Peyer's patch (tissue), 4 donors: ENCODE data around the gene SCNN1B.

Source experiments
- POLR2A ChIP-seq, 2 donors: fragments of 450-650 bp; IDR thresholded peaks; one replicate each; pipeline ENCODE4 v1.5.1; 2017; ENCODE audit warnings: antibody characterized with exemption in 2 of 2, mild to moderate bottlenecking in 2 of 2, moderate library complexity in 2 of 2
- TF ChIP-seq, protein P1 (sequence below), 6 experiments: fragments of 450-650 bp in 4 of 6; fragments of 200-600 bp in 2 of 6; sonication (generic) in 1 of 6; IDR thresholded peaks; one replicate each; pipeline ENCODE4 v1.5.1; 2017 to 2019; ENCODE audit warnings: antibody characterized with exemption in 6 of 6, mild to moderate bottlenecking in 3 of 6, moderate library complexity in 1 of 6

DNA sequence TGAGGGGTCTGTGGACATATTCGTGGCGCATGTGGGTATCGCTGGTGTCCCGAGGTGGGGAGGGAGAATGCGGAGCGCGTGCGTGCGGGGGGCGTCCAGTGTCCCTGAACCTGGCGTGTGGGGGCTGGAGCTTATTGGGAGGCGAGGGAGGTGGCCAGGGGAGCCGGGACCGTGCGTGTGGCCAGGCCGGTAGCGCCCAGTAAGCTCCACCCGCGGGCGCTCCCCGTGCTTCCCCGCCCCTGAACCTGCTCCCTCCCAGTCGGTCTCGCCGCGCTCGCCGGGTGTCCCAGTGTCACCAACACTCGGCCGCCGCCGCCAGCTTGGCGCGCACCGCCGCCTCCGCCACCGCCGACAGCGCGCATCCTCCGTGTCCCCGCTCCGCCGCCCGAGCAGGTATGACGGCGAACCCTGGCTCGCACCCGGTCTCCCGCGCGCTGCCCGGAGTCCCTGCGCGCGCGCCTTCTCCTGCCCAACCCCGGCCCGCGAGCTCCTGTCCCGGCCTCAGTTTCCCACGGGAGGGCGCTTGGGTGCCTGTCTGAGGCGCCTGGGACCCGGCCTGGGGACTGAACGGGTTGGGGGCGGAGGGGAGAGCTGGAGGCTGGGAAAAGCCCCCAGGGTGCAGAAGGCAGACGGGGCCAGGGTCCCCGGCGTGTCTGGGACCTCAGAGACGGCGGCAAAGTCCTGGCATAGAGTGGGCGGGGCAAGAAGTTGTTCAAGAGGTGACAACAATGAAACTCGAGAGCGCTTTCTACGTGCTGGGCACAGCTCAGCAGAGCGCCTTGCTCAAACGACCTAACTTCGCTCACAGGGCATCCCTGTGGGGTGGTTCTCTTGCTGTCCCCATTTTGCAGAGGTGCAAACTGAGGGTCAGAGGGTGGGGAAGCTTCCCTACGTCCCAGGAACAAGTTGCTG, at the start of gene SCNN1B:
- TF ChIP-seq, protein P1, sequence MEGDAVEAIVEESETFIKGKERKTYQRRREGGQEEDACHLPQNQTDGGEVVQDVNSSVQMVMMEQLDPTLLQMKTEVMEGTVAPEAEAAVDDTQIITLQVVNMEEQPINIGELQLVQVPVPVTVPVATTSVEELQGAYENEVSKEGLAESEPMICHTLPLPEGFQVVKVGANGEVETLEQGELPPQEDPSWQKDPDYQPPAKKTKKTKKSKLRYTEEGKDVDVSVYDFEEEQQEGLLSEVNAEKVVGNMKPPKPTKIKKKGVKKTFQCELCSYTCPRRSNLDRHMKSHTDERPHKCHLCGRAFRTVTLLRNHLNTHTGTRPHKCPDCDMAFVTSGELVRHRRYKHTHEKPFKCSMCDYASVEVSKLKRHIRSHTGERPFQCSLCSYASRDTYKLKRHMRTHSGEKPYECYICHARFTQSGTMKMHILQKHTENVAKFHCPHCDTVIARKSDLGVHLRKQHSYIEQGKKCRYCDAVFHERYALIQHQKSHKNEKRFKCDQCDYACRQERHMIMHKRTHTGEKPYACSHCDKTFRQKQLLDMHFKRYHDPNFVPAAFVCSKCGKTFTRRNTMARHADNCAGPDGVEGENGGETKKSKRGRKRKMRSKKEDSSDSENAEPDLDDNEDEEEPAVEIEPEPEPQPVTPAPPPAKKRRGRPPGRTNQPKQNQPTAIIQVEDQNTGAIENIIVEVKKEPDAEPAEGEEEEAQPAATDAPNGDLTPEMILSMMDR (IDR thresholded peaks at IDR 0.05) = no peak
- TF ChIP-seq POLR2A (IDR thresholded peaks at IDR 0.05) = no peak
